Stimulated activated CD4-positive, alpha-beta T cell treated with anti-CD3 and anti-CD28 coated beads, Interleukin-4, amount 100 ng/mL, for 24 hours (primary cell): Measurements from ENCODE around the gene CDIP1.

Experiments used
- DNase-seq: peaks from one replicate; pipeline ENCODE4 v3.0.0-alpha.2; 2020

CDIP1 gene

GRCh38 chr16:4537376-4538343 lies 913 bp downstream of the CDIP1 start:
- no peak for DNase-seq

GRCh38 chr16:4536391-4537106 lies 2.0 kb downstream of the CDIP1 start:
- no peak for DNase-seq

DNA sequence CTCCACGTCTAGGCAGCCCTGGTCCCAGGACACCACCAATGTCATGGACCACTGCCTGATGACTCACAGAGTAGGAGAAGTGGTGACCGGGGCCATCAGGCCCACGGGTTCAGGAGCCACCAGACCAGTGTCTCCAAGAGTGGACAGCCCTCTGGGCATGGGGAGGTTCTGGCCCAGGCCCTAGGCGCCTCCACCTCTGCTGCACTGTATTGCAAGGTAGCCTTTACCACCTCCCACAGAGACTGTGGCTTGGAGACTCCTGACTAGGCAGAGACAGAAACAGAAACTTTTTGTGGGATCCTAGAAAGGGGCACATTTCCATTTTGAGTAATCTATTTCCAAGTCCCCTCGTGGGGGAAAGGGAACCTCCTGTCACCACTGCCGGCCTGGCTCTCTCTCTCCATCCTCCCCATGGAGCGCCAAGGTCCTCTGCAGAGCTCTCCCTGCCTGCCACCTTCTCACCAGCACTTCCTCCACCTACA lies 2.9 kb downstream of the CDIP1 start:
- DNase-seq: peak; percentile 40

DNA sequence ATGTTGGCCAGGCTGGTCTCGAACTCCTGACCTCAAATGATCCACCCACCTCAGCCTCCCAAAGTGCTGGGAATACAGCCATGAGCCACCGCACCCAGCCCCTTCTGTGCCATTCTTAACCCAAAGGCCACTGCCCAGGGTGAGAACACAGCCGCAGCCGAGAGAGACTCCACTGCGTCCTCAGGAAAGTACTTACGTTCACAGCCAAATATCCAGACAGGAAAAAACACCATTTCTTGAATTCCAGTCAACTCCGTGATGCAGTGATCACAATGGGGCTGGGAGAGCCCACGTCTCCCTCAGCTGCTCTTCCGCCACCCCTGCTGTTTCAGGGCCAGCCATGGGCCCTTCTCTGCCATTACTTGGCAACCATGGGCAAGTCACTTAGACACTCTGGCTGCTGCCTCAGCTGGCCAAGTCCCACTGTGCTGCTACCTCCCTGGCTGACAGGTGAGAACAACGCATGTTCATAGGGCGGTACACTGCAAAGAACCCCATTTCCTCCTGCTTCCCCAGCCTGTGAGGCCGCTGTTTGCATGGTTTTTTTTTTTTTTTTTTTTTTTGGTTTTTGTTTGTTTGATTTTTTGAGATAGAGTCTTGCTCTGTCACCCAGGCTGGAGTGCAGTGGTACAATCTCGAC lies 4.3 kb downstream of the CDIP1 start:
- DNase-seq: no peak

GRCh38 chr16:4533490-4533889 lies 5.1 kb downstream of the CDIP1 start:
- no peak for DNase-seq

DNA sequence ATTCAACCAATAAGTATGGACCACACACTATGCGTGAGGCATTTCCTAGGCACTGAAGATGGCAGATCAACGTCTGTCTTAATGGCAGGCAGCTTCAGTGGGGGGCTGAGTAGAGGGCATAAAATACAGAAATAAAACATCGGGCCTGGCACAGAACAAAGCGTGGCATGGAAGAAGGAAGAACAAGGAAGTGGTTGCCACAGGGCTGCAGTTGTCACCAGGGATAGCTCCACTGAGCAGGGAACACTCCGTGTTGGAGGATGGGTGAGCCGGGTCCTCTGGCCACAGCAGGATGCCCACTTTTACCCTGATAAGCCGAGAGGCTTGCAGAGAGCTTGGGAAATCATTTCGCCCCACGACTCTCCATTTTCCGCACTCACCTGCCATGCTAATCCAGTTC lies 6.3 kb downstream of the CDIP1 start:
- no peak for DNase-seq

DNA sequence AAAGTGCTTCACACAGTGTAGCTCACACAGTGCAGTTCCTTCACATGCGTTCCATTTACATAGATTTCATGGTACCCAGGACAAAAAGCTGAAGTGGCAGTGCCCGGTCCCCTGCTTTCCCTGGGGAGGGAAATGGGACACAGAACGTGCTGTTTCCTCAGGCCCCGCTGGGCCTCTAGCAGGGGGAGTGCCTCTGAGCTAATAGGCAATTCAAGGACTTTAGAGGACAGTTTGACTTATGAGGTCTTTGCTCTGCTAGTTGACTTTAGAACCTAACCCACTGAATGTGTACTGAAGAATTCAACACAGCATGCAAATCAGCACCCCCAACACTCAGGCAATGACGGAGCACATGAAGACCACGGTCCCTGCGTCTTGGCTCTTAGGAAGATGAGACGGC lies 6.8 kb downstream of the CDIP1 start:
- DNase-seq: no peak

DNA sequence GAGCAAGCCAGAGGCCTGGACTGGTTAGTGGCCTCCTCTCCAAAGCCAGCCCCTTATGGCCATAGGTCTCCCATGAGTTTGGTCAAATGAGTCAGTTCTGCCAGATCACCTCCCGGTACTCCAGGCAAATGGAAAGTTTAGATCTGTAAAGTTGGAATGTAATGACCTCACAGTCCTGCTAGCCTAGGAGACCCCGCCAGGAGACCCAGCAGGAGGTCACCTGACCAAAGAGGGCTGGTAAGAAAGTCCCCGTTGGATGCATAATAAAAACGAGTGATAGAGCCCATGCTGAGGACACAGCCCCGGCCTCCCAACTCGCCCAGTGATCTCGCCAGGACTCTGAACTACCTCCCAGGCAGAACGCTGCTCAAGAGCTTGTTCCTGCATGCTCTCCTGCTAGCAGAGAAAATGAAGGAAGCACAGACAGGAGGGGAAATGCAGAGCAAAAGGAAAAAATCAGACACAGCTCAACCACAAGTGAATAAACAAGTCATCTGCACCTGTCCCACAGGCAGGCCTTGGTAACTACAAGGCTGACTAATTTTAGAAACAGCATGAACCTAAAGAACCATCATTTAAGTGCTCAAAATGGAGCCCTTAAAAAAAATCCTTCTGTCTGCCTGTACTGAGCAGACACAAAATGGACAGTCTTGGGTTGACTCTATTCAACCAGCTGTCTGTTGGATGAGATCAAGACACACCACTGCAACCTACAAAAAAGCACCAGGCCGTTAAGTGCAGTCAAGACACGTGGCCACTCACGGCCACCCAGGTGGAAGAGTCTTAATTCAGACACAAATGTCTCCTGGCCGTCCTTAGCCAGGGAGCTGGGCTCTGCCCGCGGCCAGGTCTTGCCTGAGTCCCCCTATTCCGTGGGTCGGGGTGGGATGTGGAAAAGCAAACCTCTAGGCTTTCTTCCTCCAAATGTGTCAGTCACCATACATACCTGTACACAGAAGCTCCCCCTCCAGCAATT lies 9.2 kb downstream of the CDIP1 start:
- DNase-seq: peak; percentile 18

GRCh38 chr16:4525634-4526277 lies 12.8 kb downstream of the CDIP1 start:
- DNase-seq: no peak

DNA sequence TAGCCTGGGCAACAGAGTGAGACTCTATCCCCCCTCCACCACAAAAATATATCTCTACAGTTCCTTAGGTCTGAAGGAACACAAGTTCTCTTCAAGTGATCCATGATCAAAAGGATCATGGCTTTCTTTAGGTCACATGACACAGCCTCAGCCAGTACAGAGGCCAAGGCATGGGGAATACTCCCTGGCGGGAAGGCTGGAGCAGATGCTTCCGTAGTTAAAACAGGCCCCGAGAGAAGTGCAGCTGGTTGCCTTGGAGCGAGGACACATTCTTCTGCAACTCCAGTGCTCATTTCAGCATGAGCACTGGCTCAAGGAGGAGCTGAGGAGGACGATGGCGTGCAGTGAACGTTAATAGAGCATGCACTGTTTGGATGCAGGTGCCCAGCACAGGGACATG lies 13.5 kb downstream of the CDIP1 start:
- no peak for DNase-seq

GRCh38 chr16:4524571-4524970 lies 14.0 kb downstream of the CDIP1 start:
- no peak for DNase-seq

- no peak for DNase-seq
These were observed 14.9 kb downstream of the CDIP1 start for GRCh38 chr16:4523686-4524085.

GRCh38 chr16:4522051-4522581 lies 16.5 kb downstream of the CDIP1 start:
- DNase-seq: no peak

GRCh38 chr16:4520913-4521312 lies 17.7 kb downstream of the CDIP1 start:
- no peak for DNase-seq

DNA sequence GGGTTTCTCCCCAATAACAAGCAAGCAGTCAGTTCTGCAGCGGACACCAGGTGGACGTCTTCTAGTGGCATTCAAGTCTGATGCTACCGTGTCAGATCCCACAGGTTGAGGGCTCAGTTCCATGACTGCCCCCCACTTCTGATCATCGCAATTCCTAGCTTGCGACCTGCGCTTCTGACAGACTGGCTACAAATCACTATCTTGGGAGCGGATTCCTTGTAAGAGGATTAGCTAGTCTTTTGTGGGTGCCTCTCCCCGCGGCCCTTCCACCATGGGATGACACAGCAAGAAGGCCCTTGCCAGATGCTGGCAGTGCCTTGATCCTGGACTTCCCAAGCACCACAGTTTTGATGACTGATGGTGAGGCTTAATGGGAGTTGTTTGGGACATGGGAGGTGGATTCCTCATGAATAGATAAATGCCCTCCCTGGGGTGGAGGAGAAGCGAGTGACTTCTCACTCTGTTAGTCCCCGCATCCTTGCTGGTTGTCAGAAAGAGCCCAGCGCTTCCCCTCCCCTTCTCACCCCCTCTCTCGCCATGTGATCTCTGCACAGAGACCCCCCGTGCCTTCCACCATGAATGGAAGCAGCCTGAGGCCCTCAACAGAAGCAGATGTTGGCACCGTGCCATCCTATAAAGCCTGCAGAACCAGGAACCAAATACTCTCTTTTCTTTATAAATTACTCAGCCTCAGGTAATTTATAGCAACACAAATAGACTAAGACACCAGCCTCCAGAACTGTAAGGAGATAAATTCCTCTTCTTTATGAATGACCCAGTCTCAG lies 19.1 kb downstream of the CDIP1 start:
- DNase-seq: no peak

GRCh38 chr16:4517812-4518680 lies 20.5 kb downstream of the CDIP1 start:
- no peak for DNase-seq

DNA sequence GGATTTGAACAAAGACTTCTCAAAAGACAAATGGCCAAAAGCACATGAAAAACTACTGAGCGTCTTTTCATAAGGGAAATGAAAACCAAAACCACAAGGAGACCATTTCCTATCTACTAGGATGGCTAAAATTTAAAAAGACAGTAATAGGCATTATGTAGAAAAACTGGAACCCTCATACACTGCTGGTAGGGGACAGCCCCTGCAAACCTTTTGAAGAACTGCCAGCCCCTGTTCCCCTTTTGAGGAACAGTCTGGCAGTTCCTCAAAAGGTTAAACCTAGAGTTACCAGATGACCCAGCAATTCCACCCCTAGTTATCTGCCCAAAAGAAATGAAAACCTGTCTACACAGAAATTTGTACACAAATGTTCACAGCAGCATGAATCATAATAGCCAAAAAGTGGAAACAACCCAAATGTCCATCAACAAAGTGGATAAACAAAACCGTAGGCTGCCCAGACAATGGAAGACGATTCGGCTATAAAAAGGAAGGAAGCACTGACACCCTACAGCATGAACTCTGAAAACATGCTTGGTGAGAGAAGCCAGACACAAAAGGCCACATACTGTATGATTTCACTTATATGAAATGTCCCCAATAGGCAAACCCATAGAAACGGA lies 22.9 kb downstream of the CDIP1 start:
- DNase-seq: no peak

DNA sequence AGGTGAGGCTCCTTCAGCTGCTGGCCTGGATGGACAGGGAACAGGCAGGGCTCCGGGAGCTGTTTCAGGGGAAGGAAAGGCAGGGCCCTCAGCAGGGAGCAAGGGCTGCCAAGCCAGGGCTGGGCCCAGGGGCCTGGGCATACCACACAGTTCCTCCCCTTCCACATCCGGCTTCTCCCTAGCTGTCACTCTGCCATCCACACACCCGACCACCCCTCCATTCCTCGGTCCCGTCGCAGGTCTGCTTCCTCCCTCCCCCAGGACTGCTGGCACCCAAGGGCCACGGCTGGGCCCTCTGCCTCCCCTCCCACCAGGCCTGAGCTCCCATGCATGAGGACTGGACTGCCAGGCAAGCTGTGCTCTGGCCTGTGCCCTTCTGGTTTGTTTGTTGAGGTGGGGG lies 24.0 kb downstream of the CDIP1 start:
- no peak for DNase-seq

GRCh38 chr16:4513881-4514280 lies 24.7 kb downstream of the CDIP1 start:
- DNase-seq: no peak
